GM19193 (cell line): ENCODE measurements around the gene N4BP2L1.
A peak's percentile ranks its signal among the peaks of the same experiment; 100 is the strongest.

Experiments used
- POLR2A ChIP-seq: IDR thresholded peaks from 4 replicates; pipeline ENCODE4 v1.6.1; 2011; ENCODE audit not compliant: insufficient read depth, insufficient read length; ENCODE audit errors: extremely low read depth

N4BP2L1 gene

GRCh38 chr13:32447894-32448623 is 20.1 kb upstream of the N4BP2L1 start:
- no peak for TF ChIP-seq POLR2A

- TF ChIP-seq POLR2A: no peak
Measured at GRCh38 chr13:32446773-32447465, 19.0 kb upstream of the N4BP2L1 start.

- TF ChIP-seq POLR2A: no peak
Measured at GRCh38 chr13:32446220-32446619, 18.3 kb upstream of the N4BP2L1 start.

GRCh38 chr13:32445461-32445860 is 17.5 kb upstream of the N4BP2L1 start:
- no peak for TF ChIP-seq POLR2A

- no peak for TF ChIP-seq POLR2A
Measured at GRCh38 chr13:32443111-32443510, 15.2 kb upstream of the N4BP2L1 start.

- TF ChIP-seq POLR2A: no peak
Measured at GRCh38 chr13:32438871-32439270, 10.9 kb upstream of the N4BP2L1 start.

GRCh38 chr13:32432856-32433255 is 4.9 kb upstream of the N4BP2L1 start:
- no peak for TF ChIP-seq POLR2A

- TF ChIP-seq POLR2A: no peak
Measured at GRCh38 chr13:32431361-32431760, 3.4 kb upstream of the N4BP2L1 start.

- TF ChIP-seq POLR2A: no peak
Measured at GRCh38 chr13:32430018-32430747, 2.3 kb upstream of the N4BP2L1 start.

GRCh38 chr13:32429433-32429909 is 1.5 kb upstream of the N4BP2L1 start:
- no peak for TF ChIP-seq POLR2A

GRCh38 chr13:32428581-32429432 is 877 bp upstream of the N4BP2L1 start:
- no peak for TF ChIP-seq POLR2A

GRCh38 chr13:32426990-32427851 is 709 bp downstream of the N4BP2L1 start:
- peak; percentile 43 for TF ChIP-seq POLR2A

GRCh38 chr13:32426191-32426989 is 1.5 kb downstream of the N4BP2L1 start:
- no peak for TF ChIP-seq POLR2A
